Measurements from ENCODE around the gene MDFI. TPM values are rescaled to one million over a fixed set of nuclear protein-coding genes. Genes with fewer than 3 reads are reported as not detected.

The MDFI gene
- total and polyA plus RNA-seq, 12 donors, result 0.34 to 4.4 (median 1.3) TPM

DNA sequence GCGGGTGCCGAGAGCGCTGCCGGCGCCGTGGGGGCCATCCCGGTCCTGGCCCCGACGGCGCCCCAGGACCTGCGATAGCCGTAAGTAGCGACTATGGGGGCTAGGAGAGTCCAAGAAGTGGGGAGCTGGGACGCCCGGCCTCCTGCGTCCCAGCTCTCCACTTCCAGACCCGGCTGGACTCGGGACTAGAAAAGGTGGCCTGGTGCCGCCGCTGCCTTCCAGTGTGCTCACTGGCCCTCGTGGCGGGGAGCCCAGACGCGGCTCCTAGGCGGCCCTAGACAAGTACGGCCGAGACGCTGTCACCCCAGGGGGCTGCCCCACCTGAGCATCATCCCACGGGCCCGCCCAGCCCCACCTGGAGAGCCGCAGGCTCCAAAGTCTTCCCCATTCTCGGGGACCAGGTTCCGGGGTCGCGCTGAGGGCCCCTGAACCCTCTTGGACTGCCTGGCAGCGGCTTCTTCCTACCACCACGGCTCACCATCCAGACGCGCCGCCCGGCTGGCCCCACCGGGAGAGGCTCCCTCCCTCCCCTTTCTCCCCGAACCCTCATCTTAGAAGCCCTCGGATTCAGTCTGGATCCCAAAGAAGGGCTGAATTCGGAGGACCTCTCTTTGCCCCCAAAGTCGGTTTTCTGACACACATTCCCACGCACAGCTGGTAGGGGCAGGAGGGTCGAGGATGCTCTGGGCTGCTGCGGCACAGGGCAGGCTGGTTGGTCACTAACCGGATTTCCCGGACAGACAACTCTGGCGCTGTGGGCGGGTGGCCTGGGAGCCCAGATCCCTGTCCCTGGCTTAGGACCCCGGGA lies 870 bp upstream of the MDFI start:
- 9% methylated on average over 53 to 54 of the region's 54 CpGs for WGBS, 2 donors
- H3K27ac ChIP-seq, result peak overlapping the region in 3 of 10 donors; percentile 31 to 58 (median 56)
- peaks cover 20 to 62% (median 37%) of the 10 kb centered on the region in 7 donors for H3K27me3 ChIP-seq
- no peaks in the 10 kb centered on the region for H3K36me3 ChIP-seq
- peak overlapping the region; percentile 21 to 63 (median 54) for H3K4me3 ChIP-seq
- TF ChIP-seq, protein P1, sequence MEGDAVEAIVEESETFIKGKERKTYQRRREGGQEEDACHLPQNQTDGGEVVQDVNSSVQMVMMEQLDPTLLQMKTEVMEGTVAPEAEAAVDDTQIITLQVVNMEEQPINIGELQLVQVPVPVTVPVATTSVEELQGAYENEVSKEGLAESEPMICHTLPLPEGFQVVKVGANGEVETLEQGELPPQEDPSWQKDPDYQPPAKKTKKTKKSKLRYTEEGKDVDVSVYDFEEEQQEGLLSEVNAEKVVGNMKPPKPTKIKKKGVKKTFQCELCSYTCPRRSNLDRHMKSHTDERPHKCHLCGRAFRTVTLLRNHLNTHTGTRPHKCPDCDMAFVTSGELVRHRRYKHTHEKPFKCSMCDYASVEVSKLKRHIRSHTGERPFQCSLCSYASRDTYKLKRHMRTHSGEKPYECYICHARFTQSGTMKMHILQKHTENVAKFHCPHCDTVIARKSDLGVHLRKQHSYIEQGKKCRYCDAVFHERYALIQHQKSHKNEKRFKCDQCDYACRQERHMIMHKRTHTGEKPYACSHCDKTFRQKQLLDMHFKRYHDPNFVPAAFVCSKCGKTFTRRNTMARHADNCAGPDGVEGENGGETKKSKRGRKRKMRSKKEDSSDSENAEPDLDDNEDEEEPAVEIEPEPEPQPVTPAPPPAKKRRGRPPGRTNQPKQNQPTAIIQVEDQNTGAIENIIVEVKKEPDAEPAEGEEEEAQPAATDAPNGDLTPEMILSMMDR (IDR thresholded peaks at IDR 0.05), result no peak
- H3K9me3 ChIP-seq, result no peaks in the 10 kb centered on the region
- DNase-seq, result no peak
- peak in 1 of 8 donors; percentile 24 for ATAC-seq
- intact Hi-C loops (cut with DNase I), result no loop called here
- peaks cover 6 to 49% (median 26%) of the 10 kb centered on the region in 9 donors for H3K4me1 ChIP-seq

DNA sequence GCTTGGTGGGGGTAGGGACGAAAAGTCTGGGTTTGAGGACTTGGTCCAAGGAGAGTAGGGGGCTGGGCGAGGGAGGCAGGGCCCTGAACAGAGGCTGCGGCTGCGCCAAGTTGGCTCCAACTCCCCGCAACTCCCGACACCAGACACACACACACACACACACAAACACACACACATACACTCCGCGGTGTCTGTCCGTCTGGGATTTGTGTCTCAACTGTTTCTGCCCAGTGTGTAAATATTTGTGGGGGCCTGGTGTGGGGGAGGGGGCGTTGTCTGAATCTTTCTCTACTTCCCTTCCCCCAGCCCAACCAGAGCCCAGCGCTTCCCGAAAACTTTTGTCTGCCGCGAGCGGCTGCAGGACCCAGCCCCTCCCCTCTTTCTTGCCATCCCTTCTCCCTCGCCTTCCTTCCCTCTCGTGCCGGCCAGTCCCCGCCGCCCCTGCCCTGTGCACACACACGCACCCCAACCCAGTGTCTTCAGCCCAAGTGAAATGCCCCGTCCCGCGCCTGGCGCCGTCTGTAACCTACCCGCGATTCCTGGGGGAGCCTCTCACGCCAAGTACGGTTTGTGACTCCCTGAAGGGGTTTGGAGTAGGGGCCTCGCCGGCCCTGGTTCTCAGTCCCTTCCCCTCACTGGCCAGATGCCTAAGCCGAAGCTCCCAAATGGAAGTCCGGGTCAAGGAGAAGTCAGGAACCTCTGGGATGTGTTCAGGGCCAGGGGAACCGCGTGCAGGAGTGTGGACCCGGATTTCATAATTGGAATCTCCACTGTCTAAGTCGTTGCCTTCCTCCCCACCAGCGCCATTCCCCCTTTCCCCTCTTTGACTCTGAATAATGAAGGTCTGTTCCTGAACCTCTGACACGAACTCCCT lies 904 bp downstream of the MDFI start:
- H3K9me3 ChIP-seq, result no peaks in the 10 kb centered on the region
- intact Hi-C loops (cut with DNase I), result no loop called here
- H3K36me3 ChIP-seq, result no peaks in the 10 kb centered on the region
- TF ChIP-seq, protein P1 (IDR thresholded peaks at IDR 0.05), result no peak
- H3K4me3 ChIP-seq, result peak overlapping the region; percentile 21 to 63 (median 54)
- H3K4me1 ChIP-seq, result peaks cover 6 to 55% (median 26%) of the 10 kb centered on the region in 9 donors
- DNase-seq, result no peak
- H3K27me3 ChIP-seq, result peaks cover 20 to 62% (median 37%) of the 10 kb centered on the region in 7 donors
- 19% methylated on average over 38 to 40 of the region's 40 CpGs for WGBS, 2 donors
- H3K27ac ChIP-seq, result peak overlapping the region in 5 of 10 donors; percentile 16 to 60 (median 58)
- ATAC-seq, result peak in 6 of 8 donors; percentile 15 to 42 (median 24)

DNA sequence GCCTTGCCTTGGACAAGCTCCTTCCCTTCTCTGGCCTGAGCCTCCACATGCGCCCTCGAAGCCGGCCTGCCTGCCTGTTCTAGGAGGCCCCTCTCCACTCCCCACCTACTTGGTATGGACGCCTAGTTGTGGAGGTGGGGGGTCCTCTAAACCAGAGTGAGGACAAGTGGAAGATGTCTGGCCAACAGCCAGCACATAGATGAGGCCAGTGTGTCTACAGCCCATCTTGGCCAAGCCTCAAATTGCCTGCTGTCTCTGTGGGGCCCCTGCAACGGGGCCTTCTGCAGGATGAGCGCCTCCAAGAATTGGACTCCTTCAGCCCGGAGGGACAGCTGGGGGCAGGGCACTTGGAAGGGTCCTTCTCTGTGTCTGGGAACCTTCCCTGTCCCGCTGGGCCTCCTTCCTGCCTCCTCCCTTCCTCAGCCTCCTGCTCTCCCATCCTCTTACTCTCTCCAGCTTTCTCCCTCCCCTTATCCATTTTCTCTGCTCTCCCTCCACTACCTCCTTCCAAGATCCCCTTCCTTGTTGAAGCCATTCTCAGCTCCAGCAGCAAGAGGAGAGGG lies 1.6 kb downstream of the MDFI start:
- no peak for DNase-seq
- peak overlapping the region in 4 of 10 donors; percentile 57 to 63 (median 60) for H3K4me3 ChIP-seq
- no peaks in the 10 kb centered on the region for H3K9me3 ChIP-seq
- peak overlapping the region in 2 of 10 donors; percentile 13 to 16 for H3K27ac ChIP-seq
- TF ChIP-seq, protein P1 (IDR thresholded peaks at IDR 0.05), result no peak
- intact Hi-C loops (cut with DNase I), result no loop called here
- no peaks in the 10 kb centered on the region for H3K36me3 ChIP-seq
- H3K4me1 ChIP-seq, result peaks cover 6 to 49% (median 23%) of the 10 kb centered on the region in 9 donors
- peaks cover 20 to 58% (median 37%) of the 10 kb centered on the region in 7 donors for H3K27me3 ChIP-seq
- peak in 2 of 8 donors; percentile 30 to 35 for ATAC-seq
- WGBS, 2 donors, result 68 to 69% methylated on average over 8 of the region's 8 CpGs

DNA sequence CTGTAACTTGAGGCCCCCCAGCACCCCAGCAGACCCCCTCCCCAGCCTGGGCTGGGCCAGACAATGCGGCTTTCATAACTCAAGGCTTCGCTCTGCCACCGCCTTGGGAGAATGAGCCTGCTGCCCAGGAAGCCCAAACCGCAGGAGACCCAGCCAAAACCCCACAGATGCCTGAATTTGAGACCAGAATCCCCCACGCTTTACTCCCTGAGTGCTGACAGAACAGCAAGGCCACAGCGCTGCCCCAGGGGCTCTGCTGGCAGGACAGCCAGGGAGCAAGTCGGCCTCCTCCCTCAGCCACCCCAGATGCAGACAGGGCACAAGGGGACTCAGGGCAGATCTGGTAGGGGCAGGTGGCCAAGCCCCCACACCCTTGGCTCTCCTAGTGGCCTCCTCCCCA lies 2.2 kb downstream of the MDFI start:
- H3K4me3 ChIP-seq, result no peak overlapping the region
- DNase-seq (no peak), ATAC-seq (no peak)
- no peaks in the 10 kb centered on the region for H3K9me3 ChIP-seq
- 81 to 86% methylated on average over 7 of the region's 7 CpGs for WGBS, 2 donors
- intact Hi-C loops (cut with DNase I), result no loop called here
- H3K27me3 ChIP-seq, result peaks cover 20 to 53% (median 37%) of the 10 kb centered on the region in 7 donors
- H3K27ac ChIP-seq, result peak overlapping the region in 1 of 10 donors; percentile 13
- TF ChIP-seq, protein P1 (IDR thresholded peaks at IDR 0.05), result no peak
- peaks cover 6 to 49% (median 22%) of the 10 kb centered on the region in 9 donors for H3K4me1 ChIP-seq
- no peaks in the 10 kb centered on the region for H3K36me3 ChIP-seq
